GM23248 (cell line): ENCODE results near the gene TCF4.

Experiments
- EZH2 ChIP-seq: fragments of 200-600 bp; sonication (generic); IDR thresholded peaks from 2 replicates; pipeline ENCODE4 v1.6.1; 2018; ENCODE audit warnings: antibody characterized with exemption, mild to moderate bottlenecking; ENCODE audit not compliant: insufficient read depth, poor library complexity, severe bottlenecking
- EZH2phosphoT487 ChIP-seq: fragments of 200-600 bp; sonication (generic); IDR thresholded peaks from 2 replicates; pipeline ENCODE4 v1.6.1; 2018; ENCODE audit warnings: antibody characterized with exemption, moderate library complexity, mild to moderate bottlenecking, low read depth; ENCODE audit not compliant: insufficient read depth

- TF ChIP-seq EZH2 (no peak), EZH2phosphoT487 (no peak)
Observed at GRCh38 chr18:55400081-55400480, 187.9 kb downstream of the TCF4 start.
